Nephron (organoid): ENCODE measurements around the gene PLCB1.

Experiments used
- H3K27ac Mint-ChIP-seq, 3 experiments: 2 replicates each; pipeline ENCODE4 v1.8.0; 2020; ENCODE audit warnings: mixed read lengths in 3 of 3, mild to moderate bottlenecking in 2 of 3, moderate library complexity in 1 of 3
- H3K27me3 Mint-ChIP-seq: 2 replicates; pipeline ENCODE4 v1.8.0; 2021; ENCODE audit warnings: low read depth, mild to moderate bottlenecking, moderate library complexity, mixed read lengths
- H3K36me3 Mint-ChIP-seq: 2 replicates; pipeline ENCODE4 v1.8.0; 2020; ENCODE audit warnings: low read depth, mixed read lengths
- H3K4me1 Mint-ChIP-seq: 2 replicates; pipeline ENCODE4 v1.8.0; 2020; ENCODE audit warnings: mixed read lengths
- H3K4me3 Mint-ChIP-seq, 3 experiments: 2 replicates each; pipeline ENCODE4 v1.8.0; 2020; ENCODE audit warnings: mild to moderate bottlenecking in 3 of 3, mixed read lengths in 3 of 3, moderate library complexity in 2 of 3
- H3K9me3 Mint-ChIP-seq: 2 replicates; pipeline ENCODE4 v1.8.0; 2020; ENCODE audit warnings: mixed read lengths
- CTCF ChIP-seq, 3 experiments: fragments of 200-600 bp; sonication (generic); IDR thresholded peaks; one replicate each; pipeline ENCODE4 v1.5.0; 2021; ENCODE audit warnings: antibody characterized with exemption in 3 of 3; ENCODE audit not compliant: unreplicated experiment in 3 of 3

PLCB1 gene

GRCh38 chr20:8913456-8913855 lies 781.4 kb downstream of the PLCB1 start:
- no peak overlapping the region for H3K4me3 Mint-ChIP-seq
- H3K27ac Mint-ChIP-seq = no peak overlapping the region
- H3K9me3 Mint-ChIP-seq = peaks cover 11% of the 10 kb centered on the region
- no peaks in the 10 kb centered on the region for H3K4me1 Mint-ChIP-seq
- peaks cover 3% of the 10 kb centered on the region for H3K27me3 Mint-ChIP-seq
- H3K36me3 Mint-ChIP-seq = no peaks in the 10 kb centered on the region
- TF ChIP-seq CTCF (IDR thresholded peaks at IDR 0.05; ENCODE audit: unreplicated experiment in 3 of 3) = no peak

- no peak overlapping the region for H3K27ac Mint-ChIP-seq
- no peaks in the 10 kb centered on the region for H3K36me3 Mint-ChIP-seq
- H3K27me3 Mint-ChIP-seq = peaks cover 5% of the 10 kb centered on the region
- TF ChIP-seq CTCF (IDR thresholded peaks at IDR 0.05; ENCODE audit: unreplicated experiment in 3 of 3) = no peak
- H3K4me1 Mint-ChIP-seq = no peaks in the 10 kb centered on the region
- H3K4me3 Mint-ChIP-seq = no peak overlapping the region
- H3K9me3 Mint-ChIP-seq = peaks cover 11% of the 10 kb centered on the region
Observed at GRCh38 chr20:8914421-8914820, 782.4 kb downstream of the PLCB1 start.

DNA sequence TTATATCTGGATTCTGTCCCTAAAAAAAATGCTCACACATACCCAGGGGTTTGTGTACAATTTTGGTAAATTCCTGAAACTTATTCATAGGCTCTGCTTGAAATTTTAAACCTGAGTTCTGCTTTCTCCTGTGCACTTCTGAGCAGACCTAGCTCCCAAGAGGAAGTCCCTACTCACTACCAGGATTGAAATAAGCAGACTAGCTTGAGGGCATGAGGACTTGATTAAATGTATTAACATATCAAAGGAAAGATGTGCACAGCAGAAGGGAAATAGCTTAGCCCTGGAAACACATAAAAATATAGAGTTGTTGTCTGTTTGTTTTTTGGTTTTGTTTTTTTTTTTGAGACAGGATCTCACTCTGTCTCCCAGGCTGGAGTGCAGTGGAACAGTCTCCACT lies 785.0 kb downstream of the PLCB1 start:
- TF ChIP-seq CTCF (IDR thresholded peaks at IDR 0.05; ENCODE audit: unreplicated experiment in 3 of 3) = no peak
- Mint-ChIP-seq H3K27me3 (peaks cover 14% of the 10 kb centered on the region), H3K36me3 (no peaks in the 10 kb centered on the region), H3K27ac (no peak overlapping the region), H3K9me3 (peaks cover 16% of the 10 kb centered on the region), H3K4me1 (no peaks in the 10 kb centered on the region), H3K4me3 (no peak overlapping the region)

DNA sequence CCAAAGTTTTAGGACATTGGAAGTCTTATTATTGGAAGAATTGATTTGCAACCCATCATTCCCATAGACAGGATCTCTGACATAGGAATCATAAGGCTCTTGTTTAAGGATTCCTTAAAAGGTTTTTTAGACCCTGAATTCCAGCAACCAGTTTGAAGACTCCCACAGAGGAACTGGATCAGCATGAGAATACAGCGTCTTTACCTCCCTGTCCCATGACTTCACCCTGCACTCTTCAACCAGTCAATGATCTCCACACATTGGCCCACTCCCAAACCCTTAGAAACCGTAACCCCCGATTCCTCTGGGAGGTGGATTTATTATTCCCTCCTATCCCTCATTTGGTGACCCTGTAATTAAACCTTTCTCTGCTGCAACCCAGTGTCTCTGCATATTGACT lies 786.1 kb downstream of the PLCB1 start:
- Mint-ChIP-seq H3K4me1 (no peaks in the 10 kb centered on the region), H3K36me3 (no peaks in the 10 kb centered on the region), H3K9me3 (peaks cover 18% of the 10 kb centered on the region), H3K27me3 (peaks cover 22% of the 10 kb centered on the region), H3K27ac (no peak overlapping the region), H3K4me3 (no peak overlapping the region)
- no peak for TF ChIP-seq CTCF (IDR thresholded peaks at IDR 0.05; ENCODE audit: unreplicated experiment in 3 of 3)

DNA sequence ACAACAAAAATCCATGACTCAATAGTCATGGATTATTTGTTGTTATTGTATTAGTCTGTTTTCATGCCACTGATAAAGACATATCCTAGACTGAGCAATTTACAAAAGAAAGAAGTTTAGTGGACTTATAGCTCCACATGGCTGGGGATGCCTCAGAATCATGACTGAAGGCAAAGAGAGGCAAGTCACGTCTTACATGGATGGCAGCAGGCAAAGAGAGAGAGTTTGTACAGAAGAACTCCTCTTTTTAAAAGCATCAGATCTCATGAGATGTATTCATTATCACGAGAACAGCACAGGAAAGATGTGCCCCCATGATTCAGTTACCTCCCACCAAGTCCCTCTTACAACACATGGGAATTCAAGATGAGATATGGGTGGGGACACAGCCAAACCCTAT lies 792.5 kb downstream of the PLCB1 start:
- no peak for TF ChIP-seq CTCF (IDR thresholded peaks at IDR 0.05; ENCODE audit: unreplicated experiment in 3 of 3)
- H3K9me3 Mint-ChIP-seq = peaks cover 10% of the 10 kb centered on the region
- no peak overlapping the region for H3K4me3 Mint-ChIP-seq
- H3K36me3 Mint-ChIP-seq = no peaks in the 10 kb centered on the region
- H3K4me1 Mint-ChIP-seq = no peaks in the 10 kb centered on the region
- H3K27ac Mint-ChIP-seq = no peak overlapping the region
- H3K27me3 Mint-ChIP-seq = peaks cover 26% of the 10 kb centered on the region

DNA sequence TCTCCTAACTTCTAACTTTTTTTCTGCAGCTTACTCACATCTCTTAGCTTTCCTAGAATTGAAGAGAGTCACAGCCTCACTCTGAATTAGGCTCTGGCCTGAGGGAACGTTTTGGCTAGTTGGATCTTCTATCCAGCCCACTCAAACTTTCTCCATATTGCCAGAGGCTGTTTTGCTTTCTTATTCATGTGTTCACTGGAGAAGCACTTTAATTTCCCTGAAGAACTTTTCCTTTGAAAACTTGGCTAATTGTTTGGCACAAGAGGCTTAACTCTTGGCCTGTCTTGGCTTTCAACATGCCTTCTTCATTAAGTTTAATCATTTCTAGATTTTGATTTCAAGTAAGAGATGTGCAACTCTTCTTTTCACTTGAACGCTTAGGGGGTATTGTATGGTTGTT lies 798.7 kb downstream of the PLCB1 start:
- H3K27me3 Mint-ChIP-seq = peaks cover 20% of the 10 kb centered on the region
- H3K36me3 Mint-ChIP-seq = no peaks in the 10 kb centered on the region
- no peak overlapping the region for H3K27ac Mint-ChIP-seq
- no peak for TF ChIP-seq CTCF (IDR thresholded peaks at IDR 0.05; ENCODE audit: unreplicated experiment in 3 of 3)
- peaks cover 23% of the 10 kb centered on the region for H3K4me1 Mint-ChIP-seq
- H3K4me3 Mint-ChIP-seq = no peak overlapping the region
- peaks cover 10% of the 10 kb centered on the region for H3K9me3 Mint-ChIP-seq
